BLaER1 treated with 17β-estradiol and CSF1 and Interleukin-3, amounts not matched to agents 10 nM and 100 nM (cell line): Measurements from ENCODE around the gene LPCAT3.

Experiments used
- H3K27ac ChIP-seq, 11 experiments: shearing (Covaris generic); formaldehyde crosslinking; 2 replicates each; pipeline ENCODE4 v1.8.1; 2022
- H3K27me3 ChIP-seq, 11 experiments: shearing (Covaris generic); formaldehyde crosslinking; 2 replicates each; pipeline ENCODE4 v1.8.1; 2022
- H3K36me3 ChIP-seq, 11 experiments: shearing (Covaris generic); formaldehyde crosslinking; 2 replicates each; pipeline ENCODE4 v1.8.1; 2022
- H3K4me1 ChIP-seq, 10 experiments: shearing (Covaris generic); formaldehyde crosslinking; 2 replicates each; pipeline ENCODE4 v1.8.1; 2022
- H3K4me2 ChIP-seq, 11 experiments: shearing (Covaris generic); formaldehyde crosslinking; 2 replicates each; pipeline ENCODE4 v1.8.1; 2022
- H3K4me3 ChIP-seq, 10 experiments: shearing (Covaris generic); formaldehyde crosslinking; 2 replicates each; pipeline ENCODE4 v1.8.1; 2022
- H3K9ac ChIP-seq, 11 experiments: shearing (Covaris generic); formaldehyde crosslinking; 2 replicates each; pipeline ENCODE4 v1.8.1; 2022
- H3K9me3 ChIP-seq, 11 experiments: shearing (Covaris generic); formaldehyde crosslinking; replicated peaks in 1 of 11; 2 replicates each; pipeline ENCODE4 v1.8.1; 2022
- H4K20me1 ChIP-seq, 11 experiments: shearing (Covaris generic); formaldehyde crosslinking; 2 replicates each; pipeline ENCODE4 v1.8.1; 2022
- Cebpa-rat ChIP-seq, 11 experiments: shearing (Covaris generic); IDR thresholded peaks; 2 replicates each; pipeline ENCODE4 v1.8.1; 2022

The LPCAT3 gene

GRCh38 chr12:6938353-6939190 is 79.7 kb downstream of the LPCAT3 start:
- Histone ChIP-seq H3K4me2 (peak overlapping the region; percentile 76 to 100 (median 98)), H3K36me3 (peaks cover 30 to 77% (median 66%) of the 10 kb centered on the region in 11 experiments), H3K27ac (peak overlapping the region in 10 of 11 experiments; percentile 82 to 97 (median 95); a peak in 21 of 22 replicates), H3K9ac (peak overlapping the region; percentile 87 to 98 (median 97)), H3K4me1 (peaks cover 58 to 79% (median 67%) of the 10 kb centered on the region in 10 experiments), H3K4me3 (peak overlapping the region; percentile 45 to 92 (median 79); a peak in 19 of 20 replicates), H3K27me3 (no peaks in the 10 kb centered on the region), H4K20me1 (peaks cover 0 to 32% (median 7%) of the 10 kb centered on the region in 11 experiments; a peak in 8 of 22 replicates), H3K9me3 (no peaks in the 10 kb centered on the region)
- TF ChIP-seq Cebpa-rat (IDR thresholded peaks at IDR 0.05), result no peak

GRCh38 chr12:6937481-6938352 is 80.6 kb downstream of the LPCAT3 start:
- H3K4me3 ChIP-seq, result peak overlapping the region; percentile 69 to 92 (median 79)
- no peaks in the 10 kb centered on the region for H3K9me3 ChIP-seq
- H3K27me3 ChIP-seq, result no peaks in the 10 kb centered on the region
- TF ChIP-seq Cebpa-rat (IDR thresholded peaks at IDR 0.05), result no peak
- peak overlapping the region; percentile 82 to 97 (median 94) for H3K27ac ChIP-seq
- H3K4me2 ChIP-seq, result peak overlapping the region; percentile 91 to 100 (median 98)
- H3K9ac ChIP-seq, result peak overlapping the region; percentile 87 to 98 (median 97)
- peaks cover 56 to 81% (median 70%) of the 10 kb centered on the region in 10 experiments for H3K4me1 ChIP-seq
- H4K20me1 ChIP-seq, result peaks cover 0 to 38% (median 12%) of the 10 kb centered on the region in 11 experiments; a peak in 9 of 22 replicates
- peaks cover 33 to 86% (median 74%) of the 10 kb centered on the region in 11 experiments for H3K36me3 ChIP-seq

GRCh38 chr12:6936636-6937480 is 81.4 kb downstream of the LPCAT3 start:
- Histone ChIP-seq H3K27me3 (no peaks in the 10 kb centered on the region), H3K36me3 (peaks cover 33 to 81% (median 74%) of the 10 kb centered on the region in 11 experiments), H4K20me1 (peaks cover 0 to 47% (median 13%) of the 10 kb centered on the region in 11 experiments; a peak in 11 of 22 replicates), H3K27ac (peak overlapping the region; percentile 82 to 97 (median 94)), H3K4me2 (peak overlapping the region; percentile 91 to 100 (median 98)), H3K9ac (peak overlapping the region; percentile 87 to 98 (median 97)), H3K4me1 (peaks cover 58 to 81% (median 71%) of the 10 kb centered on the region in 10 experiments), H3K9me3 (no peaks in the 10 kb centered on the region), H3K4me3 (peak overlapping the region; percentile 69 to 92 (median 79))
- TF ChIP-seq Cebpa-rat (IDR thresholded peaks at IDR 0.05), result no peak

GRCh38 chr12:6936194-6936635 is 82.1 kb downstream of the LPCAT3 start:
- TF ChIP-seq Cebpa-rat (IDR thresholded peaks at IDR 0.05), result no peak
- Histone ChIP-seq H3K36me3 (peaks cover 28 to 74% (median 68%) of the 10 kb centered on the region in 11 experiments), H3K27me3 (no peaks in the 10 kb centered on the region), H4K20me1 (peaks cover 0 to 52% (median 17%) of the 10 kb centered on the region in 11 experiments; a peak in 11 of 22 replicates), H3K4me1 (peaks cover 63 to 76% (median 71%) of the 10 kb centered on the region in 10 experiments), H3K4me3 (peak overlapping the region in 9 of 10 experiments; percentile 69 to 87 (median 78); a peak in 13 of 20 replicates), H3K9ac (peak overlapping the region; percentile 4 to 98 (median 94); a peak in 19 of 22 replicates), H3K9me3 (no peaks in the 10 kb centered on the region), H3K4me2 (peak overlapping the region; percentile 91 to 100 (median 98)), H3K27ac (peak overlapping the region in 9 of 11 experiments; percentile 85 to 97 (median 96); a peak in 18 of 22 replicates)

- Histone ChIP-seq H3K36me3 (peaks cover 28 to 68% (median 62%) of the 10 kb centered on the region in 11 experiments), H4K20me1 (peaks cover 0 to 58% (median 18%) of the 10 kb centered on the region in 11 experiments; a peak in 12 of 22 replicates), H3K9ac (peak overlapping the region; percentile 4 to 98 (median 94); a peak in 18 of 22 replicates), H3K9me3 (no peaks in the 10 kb centered on the region), H3K27ac (peak overlapping the region in 10 of 11 experiments; percentile 32 to 97 (median 95); a peak in 19 of 22 replicates), H3K4me2 (peak overlapping the region; percentile 91 to 100 (median 98)), H3K27me3 (no peaks in the 10 kb centered on the region), H3K4me1 (peaks cover 63 to 80% (median 75%) of the 10 kb centered on the region in 10 experiments), H3K4me3 (peak overlapping the region in 6 of 10 experiments; percentile 5 to 87 (median 73); a peak in 6 of 20 replicates)
- peak in 1 of 11 experiments; percentile 9; a peak in 3 of 22 replicates for TF ChIP-seq Cebpa-rat (IDR thresholded peaks at IDR 0.05)
These were observed 82.7 kb downstream of the LPCAT3 start for GRCh38 chr12:6935371-6936193.

- no peaks in the 10 kb centered on the region for H3K27me3 ChIP-seq
- peak overlapping the region; percentile 13 to 98 (median 94); a peak in 18 of 22 replicates for H3K9ac ChIP-seq
- peaks cover 5 to 72% (median 29%) of the 10 kb centered on the region in 11 experiments; a peak in 18 of 22 replicates for H4K20me1 ChIP-seq
- H3K4me2 ChIP-seq, result peak overlapping the region; percentile 5 to 100 (median 98); a peak in 21 of 22 replicates
- H3K4me1 ChIP-seq, result peaks cover 76 to 93% (median 88%) of the 10 kb centered on the region in 10 experiments
- H3K9me3 ChIP-seq, result no peaks in the 10 kb centered on the region
- H3K27ac ChIP-seq, result peak overlapping the region in 9 of 11 experiments; percentile 85 to 97 (median 96); a peak in 17 of 22 replicates
- peaks cover 28 to 61% (median 48%) of the 10 kb centered on the region in 11 experiments for H3K36me3 ChIP-seq
- no peak overlapping the region for H3K4me3 ChIP-seq
- TF ChIP-seq Cebpa-rat (IDR thresholded peaks at IDR 0.05), result no peak
These were observed 84.2 kb downstream of the LPCAT3 start for GRCh38 chr12:6934110-6934509.

GRCh38 chr12:6932766-6933165 is 85.5 kb downstream of the LPCAT3 start:
- Histone ChIP-seq H3K4me2 (peak overlapping the region in 6 of 11 experiments; percentile 7 to 99 (median 32); a peak in 9 of 22 replicates), H3K4me3 (no peak overlapping the region), H3K27ac (no peak overlapping the region), H3K9ac (peak overlapping the region in 5 of 11 experiments; percentile 4 to 29 (median 19); a peak in 5 of 22 replicates), H4K20me1 (peaks cover 5 to 72% (median 31%) of the 10 kb centered on the region in 11 experiments; a peak in 18 of 22 replicates), H3K36me3 (peaks cover 28 to 53% (median 39%) of the 10 kb centered on the region in 11 experiments), H3K9me3 (no peaks in the 10 kb centered on the region), H3K4me1 (peaks cover 71 to 88% (median 82%) of the 10 kb centered on the region in 10 experiments), H3K27me3 (no peaks in the 10 kb centered on the region)
- TF ChIP-seq Cebpa-rat (IDR thresholded peaks at IDR 0.05), result no peak
